Fibroblast of villous mesenchyme (primary cell): ENCODE measurements around the gene MMAB. TPM values are rescaled to one million over a fixed set of nuclear protein-coding genes. Genes with fewer than 3 reads are reported as not detected.

Experiments used
- DNase-seq: peaks from one replicate; pipeline ENCODE4 v3.0.0-alpha.2; 2010; ENCODE audit warnings: low read depth
- H3K4me3 ChIP-seq: 2 replicates; pipeline ENCODE4 v1.5.1; 2011; ENCODE audit warnings: low read depth, mild to moderate bottlenecking, low read length
- total RNA-seq: library from RNA; depleted of rRNA; stranded (reverse); fragments of >200 nt; gene quantifications from 2 replicates; pipeline ENCODE4 v1.2.3, GENCODE V29; 2012
- TF ChIP-seq, protein P1 (sequence below): IDR thresholded peaks from 2 replicates; pipeline ENCODE4 v1.5.1; 2012; ENCODE audit warnings: low read depth, mild to moderate bottlenecking, low read length; ENCODE audit not compliant: insufficient read depth

Gene MMAB
- total RNA-seq, 1 donor: 34.1 TPM

DNA sequence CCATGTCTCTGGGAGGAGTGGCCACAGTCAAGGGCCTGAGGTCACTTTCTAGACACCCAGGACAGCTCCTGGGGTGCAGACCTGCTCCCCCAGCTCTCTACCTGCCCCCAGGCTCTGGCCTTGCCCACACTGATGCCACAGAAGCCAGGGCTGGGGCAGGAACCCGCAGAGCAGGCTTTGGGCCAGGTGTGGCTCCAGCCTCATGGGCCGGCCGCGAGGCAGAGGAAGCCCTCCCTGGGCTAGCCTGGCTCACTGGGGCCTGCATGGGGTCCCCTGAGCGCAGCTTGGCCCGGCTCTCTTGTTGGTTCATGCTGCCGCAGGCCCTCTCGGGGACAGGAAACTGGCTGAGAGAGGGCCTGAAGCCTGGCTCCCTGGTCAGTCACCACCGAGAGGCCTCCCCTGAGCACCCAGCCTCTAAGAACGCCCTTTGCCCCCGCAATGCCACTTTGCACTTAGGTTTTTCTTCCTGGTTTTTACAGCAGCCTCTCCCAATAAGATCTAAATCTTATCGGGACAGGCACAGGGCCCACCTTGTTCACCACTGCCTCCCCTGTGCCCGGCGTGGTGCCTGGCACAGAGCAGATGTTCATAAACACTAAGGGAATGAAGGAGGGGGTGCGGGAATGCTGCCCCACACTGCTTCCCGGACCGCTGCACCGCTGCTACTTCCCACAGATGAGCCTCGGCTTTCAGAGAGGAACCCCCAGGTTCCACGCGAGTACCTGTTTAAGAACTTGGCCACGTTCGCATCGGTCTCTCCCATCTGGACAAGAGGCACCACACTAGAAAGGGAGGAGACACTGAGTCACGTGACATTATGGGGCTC lies 14.7 kb downstream of the MMAB start:
- H3K4me3 ChIP-seq: no peak overlapping the region
- no peak for DNase-seq
- TF ChIP-seq, protein P1, sequence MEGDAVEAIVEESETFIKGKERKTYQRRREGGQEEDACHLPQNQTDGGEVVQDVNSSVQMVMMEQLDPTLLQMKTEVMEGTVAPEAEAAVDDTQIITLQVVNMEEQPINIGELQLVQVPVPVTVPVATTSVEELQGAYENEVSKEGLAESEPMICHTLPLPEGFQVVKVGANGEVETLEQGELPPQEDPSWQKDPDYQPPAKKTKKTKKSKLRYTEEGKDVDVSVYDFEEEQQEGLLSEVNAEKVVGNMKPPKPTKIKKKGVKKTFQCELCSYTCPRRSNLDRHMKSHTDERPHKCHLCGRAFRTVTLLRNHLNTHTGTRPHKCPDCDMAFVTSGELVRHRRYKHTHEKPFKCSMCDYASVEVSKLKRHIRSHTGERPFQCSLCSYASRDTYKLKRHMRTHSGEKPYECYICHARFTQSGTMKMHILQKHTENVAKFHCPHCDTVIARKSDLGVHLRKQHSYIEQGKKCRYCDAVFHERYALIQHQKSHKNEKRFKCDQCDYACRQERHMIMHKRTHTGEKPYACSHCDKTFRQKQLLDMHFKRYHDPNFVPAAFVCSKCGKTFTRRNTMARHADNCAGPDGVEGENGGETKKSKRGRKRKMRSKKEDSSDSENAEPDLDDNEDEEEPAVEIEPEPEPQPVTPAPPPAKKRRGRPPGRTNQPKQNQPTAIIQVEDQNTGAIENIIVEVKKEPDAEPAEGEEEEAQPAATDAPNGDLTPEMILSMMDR: no peak

DNA sequence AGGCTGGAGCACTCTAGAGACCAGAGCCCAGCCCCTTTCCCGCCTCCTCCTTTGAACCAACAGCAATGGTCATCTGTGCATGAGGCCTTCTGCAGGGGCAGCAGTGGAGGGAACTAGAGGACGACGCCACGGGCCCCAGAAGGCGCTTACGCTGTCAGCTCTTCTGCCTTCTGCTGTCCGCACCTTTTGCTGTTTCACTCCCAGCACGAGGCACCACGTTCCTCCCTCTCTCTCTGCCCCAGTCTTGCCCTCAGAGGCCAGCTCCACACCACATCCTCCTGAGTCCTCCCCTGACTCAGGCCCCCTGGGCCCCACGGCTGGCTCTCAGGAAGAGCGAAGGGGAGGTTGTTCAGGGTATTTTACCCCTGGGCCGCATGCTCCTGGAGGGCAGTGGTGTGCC lies 15.5 kb downstream of the MMAB start:
- TF ChIP-seq, protein P1: no peak
- no peak overlapping the region for H3K4me3 ChIP-seq
- DNase-seq: no peak

DNA sequence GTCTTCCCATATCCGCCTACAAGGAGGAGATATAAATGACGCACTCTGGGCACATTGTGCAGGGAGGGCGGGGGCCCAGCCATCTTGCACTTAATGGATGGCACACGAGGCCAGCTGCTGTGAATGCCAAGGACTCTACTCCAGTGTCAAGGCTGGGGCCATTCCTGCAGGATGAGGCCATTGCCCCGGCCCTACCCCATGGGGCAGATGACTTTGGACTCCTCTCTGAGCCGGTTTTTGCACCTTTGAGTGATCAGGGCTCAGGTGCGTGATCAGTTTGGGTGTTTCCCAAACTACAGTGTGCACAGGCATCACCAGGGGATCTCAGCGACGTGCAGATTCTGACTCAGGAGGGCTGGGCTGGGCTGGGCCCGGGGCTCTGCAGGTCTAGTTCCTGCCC lies 16.1 kb downstream of the MMAB start:
- DNase-seq: no peak
- TF ChIP-seq, protein P1: no peak
- H3K4me3 ChIP-seq: no peak overlapping the region

DNA sequence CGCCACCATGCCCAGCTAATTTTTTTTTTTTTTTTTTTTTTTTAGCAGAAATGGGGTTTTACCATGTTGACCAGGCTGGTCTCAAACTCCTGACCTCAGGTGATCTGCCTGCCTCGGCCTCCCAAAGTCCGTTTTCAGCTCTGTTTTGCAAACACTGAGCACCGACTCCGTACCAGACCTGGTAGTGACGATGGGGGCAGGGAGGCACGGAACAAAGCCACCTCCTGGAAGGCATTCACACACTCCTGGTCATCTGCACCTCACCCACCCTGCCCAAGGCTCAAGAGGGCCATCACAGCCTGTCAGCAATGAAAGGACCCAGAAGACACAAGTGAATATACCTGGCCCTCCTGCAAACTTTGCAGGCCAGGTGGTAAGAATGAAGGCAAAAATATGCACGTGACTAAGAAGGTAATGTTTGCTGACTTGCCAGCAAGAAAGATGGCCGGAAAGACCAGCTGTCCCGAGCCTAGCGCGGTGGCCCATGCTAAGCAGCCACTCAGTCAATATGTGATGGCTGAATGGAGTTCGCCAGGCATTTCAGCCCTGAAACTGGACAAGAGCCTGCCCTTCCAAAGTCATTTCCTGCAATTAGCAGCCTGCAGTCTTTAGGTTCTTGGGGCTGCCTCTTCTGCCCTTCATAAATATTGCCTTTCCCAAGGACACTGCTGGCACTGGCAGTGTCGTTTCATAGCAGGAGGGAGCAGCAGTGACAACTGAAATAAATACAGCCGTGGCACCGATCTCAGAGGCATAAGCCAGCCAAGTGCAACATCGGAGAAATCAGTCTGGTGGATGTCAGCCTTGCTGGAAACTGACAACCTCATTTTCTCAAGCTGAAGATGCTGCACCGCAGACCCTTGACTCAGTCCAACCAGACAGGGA lies 17.6 kb downstream of the MMAB start:
- no peak for DNase-seq

DNA sequence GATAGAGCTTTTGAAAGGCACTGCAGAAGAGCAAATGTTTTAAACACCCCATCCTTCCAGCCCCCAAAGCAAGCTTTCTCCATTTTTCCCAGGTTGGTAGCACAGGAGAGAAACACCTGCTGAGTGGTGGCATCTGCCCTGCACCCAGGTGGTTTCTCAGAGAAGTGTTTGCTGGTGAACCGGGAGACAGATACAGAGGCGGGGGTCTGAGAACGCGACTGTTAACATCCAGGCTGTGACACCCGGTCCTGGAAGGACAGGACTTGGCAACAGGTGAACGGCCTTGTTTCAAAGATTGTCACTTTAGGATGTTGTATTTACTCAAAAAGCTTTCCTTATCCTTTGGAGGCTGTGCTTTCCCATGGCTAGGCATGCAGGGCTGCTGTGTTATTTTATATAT lies 18.5 kb downstream of the MMAB start:
- DNase-seq: no peak
- no peak overlapping the region for H3K4me3 ChIP-seq
- TF ChIP-seq, protein P1: no peak

More for the DNA sequence above, 17.6 kb downstream of the MMAB start:
- TF ChIP-seq, protein P1: no peak
- no peak overlapping the region for H3K4me3 ChIP-seq

DNA sequence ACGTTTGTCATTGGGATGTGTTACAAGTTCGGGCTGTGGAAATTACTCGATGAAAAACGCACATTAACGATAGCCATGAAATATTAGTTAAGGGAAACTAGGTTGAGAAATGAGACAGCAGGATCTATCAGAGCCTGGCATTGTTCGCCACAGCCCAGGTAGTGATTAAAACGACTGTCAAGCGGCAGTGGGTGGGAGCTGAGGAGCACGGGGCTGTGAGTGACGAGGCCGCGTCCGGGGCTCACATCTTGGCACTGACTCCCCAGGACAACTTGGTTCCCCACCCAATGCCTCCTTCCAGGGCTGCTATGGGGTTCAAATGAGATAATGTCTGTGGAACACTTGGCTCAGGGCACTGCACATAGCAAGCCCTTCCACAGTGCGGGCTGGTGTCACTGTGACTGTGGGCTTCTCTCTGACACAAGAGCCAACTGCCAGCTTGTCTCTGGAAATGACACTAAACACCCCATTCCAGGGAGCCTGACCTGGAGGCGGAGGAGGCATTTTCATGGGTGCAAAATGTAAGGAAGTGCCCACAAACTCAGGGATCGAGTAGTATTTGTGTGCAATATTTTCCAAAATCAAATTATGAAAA lies 19.3 kb downstream of the MMAB start:
- no peak overlapping the region for H3K4me3 ChIP-seq
- DNase-seq: no peak
- TF ChIP-seq, protein P1: no peak
